ENCODE data around the gene KLF15.
"Not testable (repeated sequence)": the region's sequence is repeated elsewhere in the genome, so short reads cannot be mapped to it uniquely, and the experiment has no call there.

The KLF15 gene

GRCh38 chr3:126340081-126340511, 17.1 kb downstream of the KLF15 start:
- TF ChIP-seq CTCF (IDR thresholded peaks at IDR 0.05): no peak
- Histone ChIP-seq H3K27ac (no peak overlapping the region), H3K36me3 (no peaks in the 10 kb centered on the region), H3K4me1 (ENCODE audit: control insufficient read depth in 1 of 2, insufficient read depth in 1 of 2, low read depth in 1 of 2, low read length in 1 of 2) (no peaks in the 10 kb centered on the region), H3K9me3 (no peaks in the 10 kb centered on the region), H3K27me3 (peaks cover 21% of the 10 kb centered on the region), H3K4me3 (ENCODE audit: low read depth in 1 of 2, low read length in 1 of 2) (no peak overlapping the region)

GRCh38 chr3:126339466-126339865, 17.7 kb downstream of the KLF15 start:
- no peaks in the 10 kb centered on the region for H3K9me3 ChIP-seq
- H3K27me3 ChIP-seq: peaks cover 21% of the 10 kb centered on the region
- no peak overlapping the region for H3K27ac ChIP-seq
- no peak overlapping the region for H3K4me3 ChIP-seq (ENCODE audit: low read depth in 1 of 2, low read length in 1 of 2)
- no peak for TF ChIP-seq CTCF (IDR thresholded peaks at IDR 0.05)
- no peaks in the 10 kb centered on the region for H3K36me3 ChIP-seq
- no peaks in the 10 kb centered on the region for H3K4me1 ChIP-seq (ENCODE audit: control insufficient read depth in 1 of 2, insufficient read depth in 1 of 2, low read depth in 1 of 2, low read length in 1 of 2)

GRCh38 chr3:126338790-126339288, 18.4 kb downstream of the KLF15 start:
- Histone ChIP-seq H3K27me3 (peaks cover 21% of the 10 kb centered on the region), H3K36me3 (no peaks in the 10 kb centered on the region), H3K27ac (no peak overlapping the region), H3K4me3 (ENCODE audit: low read depth in 1 of 2, low read length in 1 of 2) (no peak overlapping the region), H3K9me3 (no peaks in the 10 kb centered on the region), H3K4me1 (ENCODE audit: control insufficient read depth in 1 of 2, insufficient read depth in 1 of 2, low read depth in 1 of 2, low read length in 1 of 2) (no peaks in the 10 kb centered on the region)
- no peak for TF ChIP-seq CTCF (IDR thresholded peaks at IDR 0.05)

GRCh38 chr3:126337980-126338651, 19.1 kb downstream of the KLF15 start:
- Histone ChIP-seq H3K27me3 (peaks cover 21% of the 10 kb centered on the region), H3K9me3 (no peaks in the 10 kb centered on the region), H3K4me3 (ENCODE audit: low read depth in 1 of 2, low read length in 1 of 2) (no peak overlapping the region), H3K27ac (no peak overlapping the region), H3K4me1 (ENCODE audit: control insufficient read depth in 1 of 2, insufficient read depth in 1 of 2, low read depth in 1 of 2, low read length in 1 of 2) (no peaks in the 10 kb centered on the region), H3K36me3 (no peaks in the 10 kb centered on the region)
- no peak for TF ChIP-seq CTCF (IDR thresholded peaks at IDR 0.05)

DNA sequence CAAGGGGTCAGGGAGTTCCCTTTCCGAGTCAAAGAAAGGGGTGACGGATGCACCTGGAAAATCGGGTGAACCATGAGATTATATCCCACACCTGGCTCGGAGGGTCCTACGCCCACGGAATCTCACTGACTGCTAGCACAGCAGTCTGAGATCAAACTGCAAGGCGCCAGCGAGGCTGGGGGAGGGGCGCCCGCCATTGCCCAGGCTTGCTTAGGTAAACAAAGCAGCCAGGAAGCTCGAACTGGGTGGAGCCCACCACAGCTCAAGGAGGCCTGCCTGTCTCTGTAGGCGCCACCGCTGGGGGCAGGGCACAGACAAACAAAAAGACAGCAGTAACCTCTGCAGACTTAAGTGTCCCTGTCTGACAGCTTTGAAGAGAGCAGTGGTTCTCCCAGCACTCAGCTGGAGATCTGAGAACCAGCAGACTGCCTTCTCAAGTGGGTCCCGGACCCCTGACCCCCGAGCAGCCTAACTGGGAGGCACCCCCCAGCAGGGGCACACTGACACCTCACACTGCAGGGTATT, 25.3 kb downstream of the KLF15 start:
- not testable (repeated sequence) for H3K36me3 ChIP-seq; H3K9me3 ChIP-seq; H3K4me1 ChIP-seq (ENCODE audit: control insufficient read depth in 1 of 2, insufficient read depth in 1 of 2, low read depth in 1 of 2, low read length in 1 of 2); H3K4me3 ChIP-seq (ENCODE audit: low read depth in 1 of 2, low read length in 1 of 2); H3K27me3 ChIP-seq; H3K27ac ChIP-seq

DNA sequence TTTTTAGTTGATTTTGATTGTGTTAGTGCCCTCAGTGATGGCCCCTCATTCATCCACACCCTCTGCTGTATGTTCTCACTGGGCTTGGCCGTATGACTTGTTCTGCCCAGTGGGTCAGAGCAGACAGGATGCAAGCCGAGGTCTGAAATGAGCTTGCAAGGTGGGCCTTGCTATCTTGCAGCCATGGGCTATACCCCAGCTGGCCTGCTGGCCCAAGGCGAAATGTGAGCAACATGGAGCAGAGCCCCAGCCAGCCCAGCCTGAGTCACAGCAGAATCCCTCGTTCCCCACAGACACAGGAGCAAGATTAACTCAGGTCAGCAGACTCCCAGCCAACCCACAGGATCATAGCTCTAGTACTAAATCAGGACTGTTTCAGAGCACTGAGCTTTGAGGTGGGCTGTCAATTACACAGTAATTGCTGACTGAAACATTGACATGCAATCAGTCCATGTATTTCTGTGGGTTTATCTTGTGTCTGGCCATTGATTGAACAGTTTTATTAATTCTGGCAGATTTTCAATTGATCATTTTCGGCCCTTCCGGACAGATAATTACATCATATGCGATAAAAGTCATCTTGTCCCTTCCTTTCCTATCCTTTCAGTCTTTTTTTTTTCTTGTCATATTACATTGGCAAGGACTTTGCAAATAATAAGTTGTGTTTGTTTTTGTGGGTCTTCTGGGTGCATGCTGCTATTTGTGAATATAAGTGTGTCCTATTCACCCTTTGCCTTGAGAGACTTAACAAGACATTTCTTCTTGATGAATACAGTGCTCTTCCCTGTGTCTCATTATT, 27.1 kb downstream of the KLF15 start:
- H3K27ac ChIP-seq: no peak overlapping the region
- no peak overlapping the region for H3K4me3 ChIP-seq (ENCODE audit: low read depth in 1 of 2, low read length in 1 of 2)
- H3K9me3 ChIP-seq: peaks cover 4% of the 10 kb centered on the region
- no peaks in the 10 kb centered on the region for H3K36me3 ChIP-seq
- H3K4me1 ChIP-seq (ENCODE audit: control insufficient read depth in 1 of 2, insufficient read depth in 1 of 2, low read depth in 1 of 2, low read length in 1 of 2): no peaks in the 10 kb centered on the region
- no peak for TF ChIP-seq CTCF (IDR thresholded peaks at IDR 0.05)
- no peaks in the 10 kb centered on the region for H3K27me3 ChIP-seq
